GM13977 (cell line): ENCODE measurements around the gene SOX13.

Experiments
- DNase-seq: peaks from one replicate; pipeline ENCODE4 v3.0.0; 2012; ENCODE audit warnings: low spot score
- CTCF ChIP-seq: IDR thresholded peaks from 2 replicates; pipeline ENCODE4 v1.5.1; 2012; ENCODE audit warnings: mild to moderate bottlenecking, control low read depth; ENCODE audit not compliant: insufficient read depth; ENCODE audit errors: extremely low read depth, missing control alignments
- in situ Hi-C: fragments of 300-500 bp; cut with MboI; formaldehyde crosslinking; loops from one replicate; pipeline ENCODE4 v1.12.0; 2022; ENCODE audit warnings: low sequenced_read_pairs, low pct_unique_long_range_greater_than_20kb, mixed read lengths, inconsistent platforms; ENCODE audit not compliant: unreplicated experiment

The SOX13 gene

GRCh38 chr1:204155881-204156280 lies 83.0 kb downstream of the SOX13 start:
- no peak for TF ChIP-seq CTCF
- in situ Hi-C loops = loop anchor here (25.0 kb wide), 1 partner anchor 231 kb away; no protein-coding TSS in a partner anchor
- no peak for DNase-seq

GRCh38 chr1:204157962-204158361 lies 85.0 kb downstream of the SOX13 start:
- no peak for TF ChIP-seq CTCF
- DNase-seq = no peak
- in situ Hi-C loops = loop anchor here (25.0 kb wide), 1 partner anchor 229 kb away; no protein-coding TSS in a partner anchor

- no peak for DNase-seq
- in situ Hi-C loops = loop anchor here (25.0 kb wide), 1 partner anchor 225 kb away; no protein-coding TSS in a partner anchor
- TF ChIP-seq CTCF = no peak
Observed at GRCh38 chr1:204161609-204162493, 88.9 kb downstream of the SOX13 start.

- DNase-seq = peak; percentile 83
- in situ Hi-C loops = loop anchor here (25.0 kb wide), 1 partner anchor 225 kb away; no protein-coding TSS in a partner anchor
- TF ChIP-seq CTCF = peak; percentile 97
Observed at GRCh38 chr1:204162494-204163074, 89.7 kb downstream of the SOX13 start.

GRCh38 chr1:204166219-204166618 lies 93.3 kb downstream of the SOX13 start, which contains the start of gene REN:
Gene REN, minus strand, starts transcription at chr1:204166337. Its CDS starts 44 bp downstream, at chr1:204166293.
- in situ Hi-C loops = loop anchor here (25.0 kb wide), 1 partner anchor 221 kb away; no protein-coding TSS in a partner anchor
- no peak for DNase-seq
- TF ChIP-seq CTCF = no peak

GRCh38 chr1:204167730-204168129 lies 94.8 kb downstream of the SOX13 start:
- TF ChIP-seq CTCF = no peak
- DNase-seq = no peak
- in situ Hi-C loops = loop anchor here (25.0 kb wide), 1 partner anchor 220 kb away; no protein-coding TSS in a partner anchor
